GM19395 (cell line): ENCODE measurements around the gene ELOA.
"Not testable (repeated sequence)": the region's sequence is repeated elsewhere in the genome, so short reads cannot be mapped to it uniquely, and the experiment has no call there.

ENCODE experiments used
- ATAC-seq: cut with Tn5 transposase; IDR thresholded peaks from one replicate; pipeline ENCODE4 v1.9.1; 2021; ENCODE audit warnings: mild to moderate bottlenecking, moderate library complexity; ENCODE audit not compliant: unreplicated experiment

The ELOA gene

DNA sequence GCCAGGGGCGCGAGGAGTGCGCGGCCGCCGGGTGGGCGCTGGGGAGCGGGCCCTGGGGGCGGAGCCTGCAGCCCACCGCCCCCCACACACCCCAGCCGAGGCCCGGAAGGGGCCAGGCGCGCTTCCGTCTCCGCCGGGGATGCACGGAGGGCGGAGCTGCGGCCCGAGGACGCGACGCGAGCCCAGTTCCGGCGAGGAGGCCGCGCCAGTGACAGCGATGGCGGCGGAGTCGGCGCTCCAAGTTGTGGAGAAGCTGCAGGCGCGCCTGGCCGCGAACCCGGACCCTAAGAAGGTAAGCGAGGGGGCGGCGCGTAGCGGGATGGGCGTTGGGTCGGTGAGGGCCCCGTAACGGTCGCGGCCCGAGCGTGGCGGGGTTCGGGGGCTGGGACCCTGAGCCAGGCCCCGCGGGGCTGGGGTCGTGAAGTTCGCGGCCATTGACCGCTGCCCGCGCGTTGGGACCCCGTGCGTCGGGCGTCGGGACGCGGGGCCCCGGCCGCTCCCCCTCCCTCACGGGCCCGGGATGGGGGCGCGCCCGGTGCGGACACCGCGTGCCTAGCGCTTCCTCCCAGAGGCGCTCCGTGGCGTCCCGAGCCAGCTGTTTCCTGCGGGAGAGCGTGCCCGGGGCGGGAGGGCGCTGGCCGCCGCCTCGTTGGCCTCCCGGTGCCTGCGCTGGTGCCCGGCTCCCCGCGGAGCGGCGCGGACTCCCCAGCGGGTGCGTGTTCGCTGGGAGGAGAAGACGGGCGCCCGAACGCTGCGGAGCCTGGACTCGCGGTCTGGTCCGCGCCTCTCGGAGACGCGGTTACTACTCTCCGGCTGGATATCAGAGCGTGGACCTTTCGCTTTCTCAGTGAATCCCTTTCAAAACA lies at the start of gene ELOA:
Gene ELOA, plus strand, starts transcription at position 185 of the 866 bp plus-strand sequence. Its CDS starts 33 bp downstream, at position 218.
- peak; percentile 71 for ATAC-seq

DNA sequence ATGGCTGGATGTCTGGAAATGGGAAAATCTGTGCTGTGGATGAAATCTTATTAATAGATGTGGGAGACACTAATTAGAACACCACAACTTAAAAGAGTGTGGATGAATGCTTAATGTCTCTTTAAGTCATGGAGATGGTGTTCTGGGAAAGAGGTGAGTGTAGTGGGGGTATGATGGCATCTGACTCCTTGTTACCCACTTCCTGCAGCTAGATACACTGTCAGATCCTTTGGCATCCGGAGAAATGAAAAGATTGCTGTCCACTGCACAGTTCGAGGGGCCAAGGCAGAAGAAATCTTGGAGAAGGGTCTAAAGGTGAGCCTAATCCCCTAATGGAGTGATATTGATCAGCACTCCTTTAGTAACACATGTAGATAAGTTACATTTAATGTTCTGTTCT lies 49.7 kb upstream of the ELOA start:
- ATAC-seq: no peak

DNA sequence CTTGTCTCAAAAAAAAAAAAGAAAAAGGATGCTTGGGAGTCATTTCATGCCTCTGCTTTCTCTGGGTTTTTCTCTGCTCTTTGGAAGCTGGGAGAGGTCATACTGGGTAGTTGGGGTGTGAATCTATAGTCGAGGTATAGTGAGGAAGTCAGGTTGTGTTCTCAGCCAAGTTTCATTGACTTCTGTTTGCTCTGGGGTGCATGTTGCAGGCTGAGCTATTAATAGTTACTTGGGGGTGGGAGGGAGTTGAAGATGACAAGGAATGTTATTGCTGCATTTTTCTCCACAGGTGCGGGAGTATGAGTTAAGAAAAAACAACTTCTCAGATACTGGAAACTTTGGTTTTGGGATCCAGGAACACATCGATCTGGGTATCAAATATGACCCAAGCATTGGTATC lies 48.9 kb upstream of the ELOA start:
- ATAC-seq: no peak

DNA sequence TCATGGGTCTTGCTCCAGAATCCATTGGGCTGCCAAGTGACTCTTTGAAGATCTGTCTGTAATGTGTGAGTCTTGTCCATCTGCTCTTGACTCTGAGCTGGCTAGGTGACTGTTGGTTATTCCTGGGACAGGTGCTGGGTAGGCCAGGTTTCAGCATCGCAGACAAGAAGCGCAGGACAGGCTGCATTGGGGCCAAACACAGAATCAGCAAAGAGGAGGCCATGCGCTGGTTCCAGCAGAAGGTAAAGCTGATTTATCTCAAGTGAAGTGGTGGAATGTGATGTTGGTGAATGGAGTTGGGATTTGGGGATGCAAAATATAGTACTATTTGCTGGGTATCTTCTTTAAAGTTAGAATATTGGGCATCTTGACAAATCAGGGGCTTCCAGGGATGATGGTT lies 47.6 kb upstream of the ELOA start:
- ATAC-seq: no peak

DNA sequence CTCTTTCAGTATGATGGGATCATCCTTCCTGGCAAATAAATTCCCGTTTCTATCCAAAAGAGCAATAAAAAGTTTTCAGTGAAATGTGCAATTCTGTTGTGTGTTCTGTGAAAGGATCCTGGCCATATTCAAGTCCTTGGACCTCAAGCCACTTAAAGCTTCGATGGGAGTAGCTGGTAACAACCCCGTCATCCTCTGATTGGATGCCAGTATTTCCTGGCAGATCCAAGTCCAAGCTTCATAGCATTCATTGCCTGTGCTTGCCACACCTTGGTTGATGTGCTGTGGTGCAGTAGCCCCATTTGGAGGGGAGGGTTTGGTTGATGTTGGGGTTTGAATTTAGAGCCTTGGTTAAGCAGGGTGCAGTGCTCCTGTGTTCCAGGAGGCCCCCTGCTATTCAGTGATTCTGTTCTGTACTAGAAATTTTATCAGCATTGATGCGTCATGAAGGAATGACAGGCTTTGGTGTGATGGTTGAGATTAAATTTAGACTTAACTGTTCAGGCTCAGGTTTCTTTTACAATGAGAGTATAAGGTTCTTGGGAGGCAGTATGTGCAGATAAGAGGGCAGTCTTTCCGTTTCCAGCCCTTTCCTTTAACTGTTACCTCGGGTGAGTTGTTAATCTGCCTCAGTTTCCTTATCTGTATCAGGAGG lies 46.8 kb upstream of the ELOA start:
- ATAC-seq: no peak

DNA sequence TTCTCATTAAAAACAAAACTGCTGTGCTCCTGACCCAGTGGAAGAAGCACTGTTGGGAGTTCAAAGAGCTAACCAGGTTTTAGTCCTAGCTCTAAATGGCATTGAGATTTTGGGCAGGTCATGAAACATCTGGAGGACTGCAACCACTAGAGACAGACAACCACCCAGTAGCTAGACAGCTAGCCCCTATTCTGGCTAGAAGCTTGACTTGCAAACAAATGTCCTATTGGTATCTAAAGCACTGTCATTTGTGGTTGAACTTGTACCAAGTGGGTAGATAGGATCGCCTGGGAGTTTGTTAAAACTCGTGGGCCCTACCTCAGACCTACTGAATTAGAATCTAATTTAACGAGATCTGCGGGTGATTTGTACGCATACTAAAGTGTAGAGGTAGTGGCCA lies 44.8 kb upstream of the ELOA start:
- no peak for ATAC-seq

DNA sequence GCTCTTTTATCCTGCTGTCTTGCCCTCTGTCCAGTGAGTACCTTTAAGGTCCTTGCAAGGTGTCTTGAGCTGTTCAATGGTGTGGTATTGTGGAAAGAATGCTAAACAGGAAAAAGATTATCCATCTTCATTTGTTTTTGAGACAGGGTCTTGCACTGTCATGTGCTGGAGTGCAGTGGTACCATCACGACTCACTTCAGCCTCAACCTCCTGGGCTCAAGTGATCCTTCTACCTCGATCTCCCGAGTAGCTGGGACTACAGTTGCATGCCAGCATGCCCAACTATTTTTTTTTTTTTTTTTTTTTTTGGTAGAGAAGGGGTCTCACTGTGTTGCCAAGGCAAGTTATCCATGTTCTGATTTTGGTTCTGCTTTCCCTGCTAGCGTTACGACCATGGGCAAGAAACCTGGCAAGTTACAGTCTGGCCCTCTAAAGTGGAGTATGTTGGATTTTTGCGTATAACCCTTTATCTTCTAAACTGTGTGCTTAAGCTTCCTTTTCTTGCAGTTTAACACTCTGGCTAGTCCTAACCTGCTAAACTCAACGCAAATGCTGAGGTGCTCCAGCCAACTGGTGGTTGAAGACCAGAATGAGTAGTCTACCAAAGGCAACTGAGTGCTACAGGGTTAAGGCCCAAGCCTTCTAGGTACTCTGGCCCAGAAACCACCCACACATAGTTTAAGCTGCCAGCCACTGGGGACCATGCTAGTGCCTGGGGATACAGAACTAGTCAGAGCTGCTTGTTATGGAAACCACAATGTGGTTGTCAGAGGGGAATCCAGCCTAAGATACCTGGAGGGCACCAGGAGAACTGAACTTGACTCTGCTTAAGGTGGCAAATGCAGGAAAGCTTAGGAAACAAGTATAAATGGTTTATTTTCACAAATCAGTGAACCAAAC lies 43.7 kb upstream of the ELOA start:
- ATAC-seq: no peak

DNA sequence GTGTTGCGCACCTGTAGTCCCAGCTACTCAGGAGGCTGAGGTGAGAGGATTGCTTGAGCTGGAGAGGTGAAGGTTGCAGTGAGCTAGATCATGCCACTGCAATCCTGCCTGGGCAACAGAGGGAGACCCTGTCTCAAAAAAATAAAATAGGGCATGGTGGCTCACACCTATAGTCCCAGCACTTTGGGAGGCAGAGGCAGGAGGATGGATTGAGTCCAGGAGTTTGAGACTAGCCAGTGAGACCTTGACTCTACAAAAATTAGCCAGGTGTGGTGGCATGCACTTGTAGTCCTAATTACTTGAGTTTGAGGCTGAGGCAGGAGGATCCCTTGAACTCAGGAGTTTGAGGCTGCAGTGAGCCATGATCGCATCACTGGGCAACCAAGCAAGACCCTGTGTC lies 42.0 kb upstream of the ELOA start:
- no peak for ATAC-seq

- ATAC-seq: no peak
Measured at GRCh38 chr1:23701996-23702395, 41.3 kb upstream of the ELOA start.

GRCh38 chr1:23704834-23705495 lies 38.3 kb upstream of the ELOA start:
- no peak for ATAC-seq

- ATAC-seq: no peak
Measured at GRCh38 chr1:23709229-23709628, 34.0 kb upstream of the ELOA start.

- no peak for ATAC-seq
Measured at GRCh38 chr1:23718482-23718881, 24.8 kb upstream of the ELOA start.

GRCh38 chr1:23719162-23719820 lies 24.0 kb upstream of the ELOA start:
- ATAC-seq: no peak

GRCh38 chr1:23720256-23720995 lies 22.8 kb upstream of the ELOA start:
- peak; percentile 68 for ATAC-seq

DNA sequence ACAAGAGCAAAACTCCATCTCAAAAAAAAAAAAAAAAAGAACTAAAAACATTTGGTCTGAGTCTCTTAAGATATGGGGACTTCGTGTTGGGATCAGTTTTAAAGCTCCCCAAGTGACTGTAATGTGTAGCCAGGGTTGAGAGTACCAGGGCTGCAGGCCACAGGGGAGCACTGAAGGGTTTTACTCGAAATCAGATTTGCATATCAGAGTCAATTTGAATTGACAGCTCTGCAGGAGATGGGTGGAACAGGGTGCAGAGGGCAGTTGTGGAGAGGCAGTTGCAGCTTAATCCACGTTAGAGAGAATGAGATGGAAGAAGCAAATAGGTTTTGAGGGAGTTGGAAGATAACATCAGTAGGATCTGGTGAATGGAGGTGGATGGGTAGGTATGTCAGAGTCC lies 20.6 kb upstream of the ELOA start:
- ATAC-seq: no peak

DNA sequence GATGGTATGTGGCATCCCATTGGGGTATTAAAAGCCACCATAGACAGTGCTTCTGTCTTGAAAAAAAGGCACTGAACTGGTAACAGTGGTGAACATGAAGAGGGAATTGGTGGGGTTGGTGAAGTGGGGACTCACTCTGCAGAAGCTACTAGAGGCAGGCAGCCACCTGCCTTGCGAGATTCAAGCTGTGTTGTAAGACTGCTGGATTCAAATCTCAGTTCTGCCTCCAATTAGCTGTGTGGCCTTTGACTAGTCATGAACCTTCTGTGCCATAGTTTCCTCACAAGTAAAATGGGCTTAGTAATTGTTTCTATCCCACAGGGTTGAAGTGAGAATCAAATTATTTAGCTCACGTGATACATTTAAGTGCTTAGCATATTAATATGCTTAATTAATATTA lies 16.6 kb upstream of the ELOA start:
- no peak for ATAC-seq

GRCh38 chr1:23727362-23727811 lies 15.9 kb upstream of the ELOA start:
- ATAC-seq: no peak

- no peak for ATAC-seq
Measured at GRCh38 chr1:23732363-23733224, 10.7 kb upstream of the ELOA start.

- not testable (repeated sequence) for ATAC-seq
Measured at GRCh38 chr1:23733281-23733680, 10.0 kb upstream of the ELOA start.
